ENCODE data around the gene ASIP.
"Not testable (repeated sequence)": the region's sequence is repeated elsewhere in the genome, so short reads cannot be mapped to it uniquely, and the experiment has no call there.

ASIP gene

DNA sequence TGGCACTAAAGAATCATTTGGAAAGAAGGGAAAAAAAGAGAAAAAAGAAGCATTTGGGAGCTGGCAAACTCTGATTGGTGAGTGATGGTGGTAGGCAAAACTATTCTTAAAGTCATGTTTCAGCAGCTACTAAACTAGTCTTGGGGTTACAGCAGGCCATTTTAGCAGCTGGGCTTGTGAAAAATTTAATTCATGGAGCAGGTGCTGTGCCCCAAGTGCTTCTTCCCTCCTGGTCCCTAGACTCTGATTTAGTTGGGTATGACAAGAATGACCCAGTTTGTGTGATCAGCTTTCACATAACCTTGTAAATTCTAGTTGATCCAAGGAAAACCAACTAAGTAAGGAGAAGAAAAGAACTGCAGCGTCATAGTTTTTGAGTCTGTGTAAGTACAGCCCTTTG is 1.1 kb upstream of the ASIP start:
- ATAC-seq: no peak
- TF ChIP-seq RARB (CRISPR knock-in tag; IDR thresholded peaks at IDR 0.05) (no peak), ISL1 (CRISPR knock-in tag; IDR thresholded peaks at IDR 0.05) (no peak), CSDC2 (CRISPR knock-in tag; IDR thresholded peaks at IDR 0.05) (no peak), ZC3H10 (CRISPR knock-in tag; IDR thresholded peaks at IDR 0.05) (no peak), ZFP3 (CRISPR knock-in tag; IDR thresholded peaks at IDR 0.05) (no peak), ARNTL (CRISPR knock-in tag; IDR thresholded peaks at IDR 0.05; ENCODE audit: borderline replicate concordance, low read depth) (no peak), PATZ1 (CRISPR knock-in tag; IDR thresholded peaks at IDR 0.05; ENCODE audit: borderline replicate concordance) (no peak), ZNF565 (CRISPR knock-in tag; conservative IDR thresholded peaks at IDR 0.05; ENCODE audit: low read depth) (no peak)

GRCh38 chr20:34242015-34242414 is 792 bp downstream of the ASIP start:
- not testable (repeated sequence) for ATAC-seq

- TF ChIP-seq OSR1 (CRISPR knock-in tag; IDR thresholded peaks at IDR 0.05) (no peak), SNAI2 (CRISPR knock-in tag; IDR thresholded peaks at IDR 0.05) (no peak)
- no peak for ATAC-seq
Observed at GRCh38 chr20:34242879-34243278, 1.7 kb downstream of the ASIP start.

DNA sequence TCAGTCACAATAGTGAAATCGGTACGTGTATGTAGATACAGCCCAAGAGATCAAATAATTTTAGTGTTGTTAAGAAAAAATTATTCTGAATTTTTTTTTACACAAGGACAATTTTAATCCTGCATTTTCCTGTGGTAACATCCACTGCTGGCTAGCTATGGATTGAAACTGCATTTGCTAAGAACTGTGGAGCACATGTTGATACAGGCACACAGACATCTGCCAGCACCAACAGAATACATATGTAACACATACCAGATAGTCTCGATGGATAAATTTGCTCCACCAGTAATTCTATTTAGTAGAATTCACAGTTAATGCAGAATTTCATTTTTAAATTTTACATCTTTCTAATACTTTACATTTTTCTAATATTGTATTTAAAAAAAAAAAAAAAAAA is 2.2 kb downstream of the ASIP start:
- ATAC-seq: no peak
- TF ChIP-seq ISL1 (CRISPR knock-in tag; IDR thresholded peaks at IDR 0.05) (no peak), PPARA (CRISPR knock-in tag; IDR thresholded peaks at IDR 0.05; ENCODE audit: borderline replicate concordance) (no peak)

DNA sequence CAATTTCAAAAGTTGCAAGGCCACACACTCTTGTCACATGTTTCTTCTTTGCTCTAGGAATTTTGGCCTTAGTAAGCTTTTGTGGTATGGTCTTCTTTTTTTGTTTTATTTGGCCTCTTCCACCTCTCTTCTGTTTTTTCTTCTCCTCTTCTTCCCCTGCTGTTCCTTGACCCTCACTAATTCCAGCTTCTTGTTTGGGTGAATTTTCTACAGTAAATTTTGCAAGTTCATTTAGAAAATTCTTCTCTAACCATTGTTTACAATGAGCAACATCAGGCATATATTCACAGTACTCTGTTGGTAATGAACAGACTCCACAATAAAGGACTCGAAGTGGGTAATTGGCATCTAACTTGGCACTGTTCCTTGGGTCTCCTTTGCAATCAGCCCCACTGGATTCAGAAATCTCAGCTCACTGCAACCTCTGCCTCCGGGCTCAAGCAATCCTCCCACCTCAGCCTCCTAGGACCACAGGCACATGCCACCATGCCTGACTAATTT is 5.0 kb downstream of the ASIP start:
- no peak for ATAC-seq
- TF ChIP-seq ESRRG (CRISPR knock-in tag; IDR thresholded peaks at IDR 0.05) (no peak), ZNF565 (CRISPR knock-in tag; conservative IDR thresholded peaks at IDR 0.05; ENCODE audit: low read depth) (no peak), PPARA (CRISPR knock-in tag; IDR thresholded peaks at IDR 0.05; ENCODE audit: borderline replicate concordance) (no peak), ZC3H10 (CRISPR knock-in tag; IDR thresholded peaks at IDR 0.05) (no peak), SNAI2 (CRISPR knock-in tag; IDR thresholded peaks at IDR 0.05) (no peak), CSDC2 (CRISPR knock-in tag; IDR thresholded peaks at IDR 0.05) (no peak), GLIS3 (CRISPR knock-in tag; IDR thresholded peaks at IDR 0.05) (no peak), ZNF70 (CRISPR knock-in tag; IDR thresholded peaks at IDR 0.05) (no peak), BACH2 (CRISPR knock-in tag; IDR thresholded peaks at IDR 0.05; ENCODE audit: borderline replicate concordance) (no peak), OSR1 (CRISPR knock-in tag; IDR thresholded peaks at IDR 0.05) (no peak), ZFP30 (CRISPR knock-in tag; IDR thresholded peaks at IDR 0.05) (no peak), ARNTL (CRISPR knock-in tag; IDR thresholded peaks at IDR 0.05; ENCODE audit: borderline replicate concordance, low read depth) (no peak), CSRNP3 (CRISPR knock-in tag; IDR thresholded peaks at IDR 0.05) (no peak), PATZ1 (CRISPR knock-in tag; IDR thresholded peaks at IDR 0.05; ENCODE audit: borderline replicate concordance) (no peak)
- TF ChIP-seq, protein P1, sequence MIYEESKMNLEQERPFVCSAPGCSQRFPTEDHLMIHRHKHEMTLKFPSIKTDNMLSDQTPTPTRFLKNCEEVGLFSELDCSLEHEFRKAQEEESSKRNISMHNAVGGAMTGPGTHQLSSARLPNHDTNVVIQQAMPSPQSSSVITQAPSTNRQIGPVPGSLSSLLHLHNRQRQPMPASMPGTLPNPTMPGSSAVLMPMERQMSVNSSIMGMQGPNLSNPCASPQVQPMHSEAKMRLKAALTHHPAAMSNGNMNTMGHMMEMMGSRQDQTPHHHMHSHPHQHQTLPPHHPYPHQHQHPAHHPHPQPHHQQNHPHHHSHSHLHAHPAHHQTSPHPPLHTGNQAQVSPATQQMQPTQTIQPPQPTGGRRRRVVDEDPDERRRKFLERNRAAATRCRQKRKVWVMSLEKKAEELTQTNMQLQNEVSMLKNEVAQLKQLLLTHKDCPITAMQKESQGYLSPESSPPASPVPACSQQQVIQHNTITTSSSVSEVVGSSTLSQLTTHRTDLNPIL (CRISPR knock-in tag; IDR thresholded peaks at IDR 0.05; ENCODE audit: low read depth): no peak

GRCh38 chr20:34249291-34249690 is 8.1 kb downstream of the ASIP start:
- TF ChIP-seq ZFP30 (CRISPR knock-in tag; IDR thresholded peaks at IDR 0.05) (no peak), ZNF565 (CRISPR knock-in tag; conservative IDR thresholded peaks at IDR 0.05; ENCODE audit: low read depth) (no peak), BACH2 (CRISPR knock-in tag; IDR thresholded peaks at IDR 0.05; ENCODE audit: borderline replicate concordance) (no peak), PATZ1 (CRISPR knock-in tag; IDR thresholded peaks at IDR 0.05; ENCODE audit: borderline replicate concordance) (no peak), TCF4 (CRISPR knock-in tag; IDR thresholded peaks at IDR 0.05; ENCODE audit: borderline replicate concordance) (no peak), OSR1 (CRISPR knock-in tag; IDR thresholded peaks at IDR 0.05) (no peak), CSRNP3 (CRISPR knock-in tag; IDR thresholded peaks at IDR 0.05) (no peak), GLIS3 (CRISPR knock-in tag; IDR thresholded peaks at IDR 0.05) (no peak)
- ATAC-seq: no peak

Data from SK-N-SH treated with all-trans-retinoic acid at 6 μM for 48 hours (cell line).